Neural cell (in vitro differentiated cells): Measurements from ENCODE around the gene OBI1. TPM values are rescaled to one million over a fixed set of nuclear protein-coding genes. Genes with fewer than 3 reads are reported as not detected.

Experiments used
- H2AFZ ChIP-seq: fragments of 200-600, 300-800 bp; sonication (generic), shearing (Covaris generic); 2 replicates; pipeline ENCODE4 v1.6.0; 2014; ENCODE audit warnings: low read depth, mild to moderate bottlenecking, antibody characterized with exemption, low read length, moderate library complexity
- H3F3A ChIP-seq: fragments of 200-600 bp; shearing (Covaris generic); 2 replicates; pipeline ENCODE4 v1.6.1; 2016; ENCODE audit warnings: mild to moderate bottlenecking, moderate library complexity, mixed read lengths, antibody characterized with exemption, low read length; ENCODE audit not compliant: insufficient read depth, poor library complexity, severe bottlenecking
- H3K27ac ChIP-seq: fragments of 200-600, 300-800 bp; sonication (generic), shearing (Covaris generic); 2 replicates; pipeline ENCODE4 v1.5.1; 2014; ENCODE audit warnings: mild to moderate bottlenecking, low read length, moderate library complexity
- H3K27me3 ChIP-seq: fragments of 300-800, 200-600 bp; sonication (generic), shearing (Covaris generic); 2 replicates; pipeline ENCODE4 v1.6.0; 2014; ENCODE audit warnings: mild to moderate bottlenecking, low read depth, low read length, moderate library complexity; ENCODE audit not compliant: insufficient read depth
- H3K36me3 ChIP-seq: fragments of 300-800, 200-600 bp; sonication (generic), shearing (Covaris generic); 2 replicates; pipeline ENCODE4 v1.5.1; 2014; ENCODE audit warnings: mild to moderate bottlenecking, antibody characterized with exemption, low read length, moderate library complexity; ENCODE audit not compliant: insufficient read depth
- H3K4me2 ChIP-seq: fragments of 300-800, 200-600 bp; sonication (generic), shearing (Covaris generic); 2 replicates; pipeline ENCODE4 v1.6.0; 2014; ENCODE audit warnings: mild to moderate bottlenecking, low read length
- H3K4me3 ChIP-seq: fragments of 300-800, 200-600 bp; sonication (generic), shearing (Covaris generic); 2 replicates; pipeline ENCODE4 v1.5.1; 2014; ENCODE audit warnings: mild to moderate bottlenecking, low read length, moderate library complexity
- H3K79me2 ChIP-seq: fragments of 200-600 bp; shearing (Covaris generic); replicated peaks from 2 replicates; pipeline ENCODE4 v1.6.0; 2014; ENCODE audit warnings: mild to moderate bottlenecking, low read length, moderate library complexity; ENCODE audit not compliant: insufficient read depth
- H3K9ac ChIP-seq: fragments of 300-800, 200-600 bp; sonication (generic), shearing (Covaris generic); 2 replicates; pipeline ENCODE4 v1.6.1; 2016; ENCODE audit warnings: mild to moderate bottlenecking, low read length, mixed read lengths
- H3K9me2 ChIP-seq: fragments of 200-600 bp; shearing (Covaris generic); 2 replicates; pipeline ENCODE4 v1.6.1; 2016; ENCODE audit warnings: mild to moderate bottlenecking, low read length, mixed read lengths; ENCODE audit not compliant: insufficient read depth
- H3K9me3 ChIP-seq: fragments of 200-600, 300-800 bp; sonication (generic), shearing (Covaris generic); 2 replicates; pipeline ENCODE4 v1.6.1; 2016; ENCODE audit warnings: mild to moderate bottlenecking, mixed run types, low read length, moderate library complexity, mixed read lengths
- H4K20me1 ChIP-seq: fragments of 200-600 bp; shearing (Covaris generic); 2 replicates; pipeline ENCODE4 v1.6.1; 2016; ENCODE audit warnings: mild to moderate bottlenecking, mixed run types; ENCODE audit not compliant: insufficient read depth
- EP300 ChIP-seq: fragments of 450-650 bp; conservative IDR thresholded peaks from 2 replicates; pipeline ENCODE4 v1.6.1; 2014; ENCODE audit warnings: antibody characterized with exemption, mild to moderate bottlenecking, moderate library complexity; ENCODE audit not compliant: poor library complexity, severe bottlenecking
- EZH2 ChIP-seq: fragments of 200-600, 300-800 bp; shearing (Covaris generic), sonication (generic); IDR thresholded peaks from 2 replicates; pipeline ENCODE4 v1.6.1; 2014; ENCODE audit warnings: antibody characterized with exemption, low read length, borderline replicate concordance, mild to moderate bottlenecking; ENCODE audit not compliant: insufficient read depth, poor library complexity, severe bottlenecking
- MXI1 ChIP-seq: fragments of 450-650 bp; conservative IDR thresholded peaks from 2 replicates; pipeline ENCODE4 v1.6.1; 2014; ENCODE audit warnings: antibody characterized with exemption, mild to moderate bottlenecking; ENCODE audit not compliant: poor library complexity, severe bottlenecking
- POLR2AphosphoS5 ChIP-seq: IDR thresholded peaks from 2 replicates; pipeline ENCODE4 v1.6.1; 2012
- RAD21 ChIP-seq: fragments of 450-650 bp; conservative IDR thresholded peaks from 2 replicates; pipeline ENCODE4 v1.6.1; 2014; ENCODE audit warnings: antibody characterized with exemption, mild to moderate bottlenecking, moderate library complexity
- SMC3 ChIP-seq: fragments of 450-650 bp; conservative IDR thresholded peaks from 2 replicates; pipeline ENCODE4 v1.6.1; 2014; ENCODE audit warnings: antibody characterized with exemption, mild to moderate bottlenecking, moderate library complexity; ENCODE audit not compliant: poor library complexity
- TAF1 ChIP-seq: IDR thresholded peaks from 2 replicates; pipeline ENCODE4 v1.6.1; 2012; ENCODE audit warnings: low read depth
- polyA plus RNA-seq: library from polyadenylated mRNA; depleted of rRNA; stranded (reverse); fragments of >200 nt; gene quantifications from 2 replicates; pipeline ENCODE4 v1.2.3, GENCODE V29; 2014
- TF ChIP-seq, protein P1 (sequence below): IDR thresholded peaks from 2 replicates; pipeline ENCODE4 v1.6.1; 2012; ENCODE audit warnings: borderline replicate concordance
- TF ChIP-seq, protein P2 (sequence below): fragments of 450-650 bp; IDR thresholded peaks from 2 replicates; pipeline ENCODE4 v1.5.1; 2014; ENCODE audit warnings: antibody characterized with exemption, mild to moderate bottlenecking, moderate library complexity; ENCODE audit not compliant: poor library complexity, severe bottlenecking

OBI1 gene
- polyA plus RNA-seq, 1 donor from 2014 or later = 40.1 TPM

DNA sequence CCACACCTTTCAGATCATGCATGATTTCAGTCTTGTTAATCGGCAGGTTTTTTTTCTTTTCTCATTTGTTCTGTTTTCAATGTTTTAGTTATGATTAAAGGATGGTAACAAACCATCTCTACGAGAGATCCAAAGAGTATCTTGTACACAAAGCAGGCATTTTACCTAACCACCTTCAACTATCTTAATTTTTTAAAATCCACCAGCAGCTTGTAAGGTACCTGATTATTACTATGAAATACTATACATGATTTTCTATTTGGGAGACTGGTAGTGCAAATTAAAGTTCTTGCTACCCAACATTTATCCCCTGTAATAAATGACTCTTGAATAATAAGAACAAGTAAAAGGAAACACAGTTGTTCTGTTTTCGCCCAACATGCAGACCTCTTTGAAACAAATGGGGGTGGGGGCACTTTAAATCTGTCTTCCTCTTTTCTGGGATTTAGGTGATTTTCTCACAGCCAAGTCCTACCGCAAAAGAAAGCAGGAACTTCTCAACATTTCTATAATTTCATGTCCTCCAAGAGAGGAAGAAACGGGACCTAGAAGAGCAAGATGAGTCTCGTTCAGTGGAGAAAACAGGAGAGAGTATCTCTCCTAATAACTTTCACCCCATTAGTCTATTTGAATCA lies 59.2 kb downstream of the OBI1 start:
- H3F3A ChIP-seq = no peaks in the 10 kb centered on the region
- no peak overlapping the region for H3K27ac ChIP-seq
- H3K4me2 ChIP-seq = no peak overlapping the region
- H3K27me3 ChIP-seq = peaks cover 96% of the 10 kb centered on the region
- no peaks in the 10 kb centered on the region for H4K20me1 ChIP-seq
- H3K79me2 ChIP-seq = no peaks in the 10 kb centered on the region
- no peaks in the 10 kb centered on the region for H3K36me3 ChIP-seq
- H3K9ac ChIP-seq = no peak overlapping the region
- no peak for TF ChIP-seq MXI1
- TF ChIP-seq TAF1 = no peak
- TF ChIP-seq, protein P1, sequence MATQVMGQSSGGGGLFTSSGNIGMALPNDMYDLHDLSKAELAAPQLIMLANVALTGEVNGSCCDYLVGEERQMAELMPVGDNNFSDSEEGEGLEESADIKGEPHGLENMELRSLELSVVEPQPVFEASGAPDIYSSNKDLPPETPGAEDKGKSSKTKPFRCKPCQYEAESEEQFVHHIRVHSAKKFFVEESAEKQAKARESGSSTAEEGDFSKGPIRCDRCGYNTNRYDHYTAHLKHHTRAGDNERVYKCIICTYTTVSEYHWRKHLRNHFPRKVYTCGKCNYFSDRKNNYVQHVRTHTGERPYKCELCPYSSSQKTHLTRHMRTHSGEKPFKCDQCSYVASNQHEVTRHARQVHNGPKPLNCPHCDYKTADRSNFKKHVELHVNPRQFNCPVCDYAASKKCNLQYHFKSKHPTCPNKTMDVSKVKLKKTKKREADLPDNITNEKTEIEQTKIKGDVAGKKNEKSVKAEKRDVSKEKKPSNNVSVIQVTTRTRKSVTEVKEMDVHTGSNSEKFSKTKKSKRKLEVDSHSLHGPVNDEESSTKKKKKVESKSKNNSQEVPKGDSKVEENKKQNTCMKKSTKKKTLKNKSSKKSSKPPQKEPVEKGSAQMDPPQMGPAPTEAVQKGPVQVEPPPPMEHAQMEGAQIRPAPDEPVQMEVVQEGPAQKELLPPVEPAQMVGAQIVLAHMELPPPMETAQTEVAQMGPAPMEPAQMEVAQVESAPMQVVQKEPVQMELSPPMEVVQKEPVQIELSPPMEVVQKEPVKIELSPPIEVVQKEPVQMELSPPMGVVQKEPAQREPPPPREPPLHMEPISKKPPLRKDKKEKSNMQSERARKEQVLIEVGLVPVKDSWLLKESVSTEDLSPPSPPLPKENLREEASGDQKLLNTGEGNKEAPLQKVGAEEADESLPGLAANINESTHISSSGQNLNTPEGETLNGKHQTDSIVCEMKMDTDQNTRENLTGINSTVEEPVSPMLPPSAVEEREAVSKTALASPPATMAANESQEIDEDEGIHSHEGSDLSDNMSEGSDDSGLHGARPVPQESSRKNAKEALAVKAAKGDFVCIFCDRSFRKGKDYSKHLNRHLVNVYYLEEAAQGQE = no peak
- no peak for TF ChIP-seq SMC3
- no peak for TF ChIP-seq EZH2
- TF ChIP-seq RAD21 = no peak
- TF ChIP-seq POLR2AphosphoS5 = no peak
- TF ChIP-seq, protein P2, sequence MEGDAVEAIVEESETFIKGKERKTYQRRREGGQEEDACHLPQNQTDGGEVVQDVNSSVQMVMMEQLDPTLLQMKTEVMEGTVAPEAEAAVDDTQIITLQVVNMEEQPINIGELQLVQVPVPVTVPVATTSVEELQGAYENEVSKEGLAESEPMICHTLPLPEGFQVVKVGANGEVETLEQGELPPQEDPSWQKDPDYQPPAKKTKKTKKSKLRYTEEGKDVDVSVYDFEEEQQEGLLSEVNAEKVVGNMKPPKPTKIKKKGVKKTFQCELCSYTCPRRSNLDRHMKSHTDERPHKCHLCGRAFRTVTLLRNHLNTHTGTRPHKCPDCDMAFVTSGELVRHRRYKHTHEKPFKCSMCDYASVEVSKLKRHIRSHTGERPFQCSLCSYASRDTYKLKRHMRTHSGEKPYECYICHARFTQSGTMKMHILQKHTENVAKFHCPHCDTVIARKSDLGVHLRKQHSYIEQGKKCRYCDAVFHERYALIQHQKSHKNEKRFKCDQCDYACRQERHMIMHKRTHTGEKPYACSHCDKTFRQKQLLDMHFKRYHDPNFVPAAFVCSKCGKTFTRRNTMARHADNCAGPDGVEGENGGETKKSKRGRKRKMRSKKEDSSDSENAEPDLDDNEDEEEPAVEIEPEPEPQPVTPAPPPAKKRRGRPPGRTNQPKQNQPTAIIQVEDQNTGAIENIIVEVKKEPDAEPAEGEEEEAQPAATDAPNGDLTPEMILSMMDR = no peak
- TF ChIP-seq EP300 = no peak
- H2AFZ ChIP-seq = no peak overlapping the region
- no peaks in the 10 kb centered on the region for H3K9me3 ChIP-seq
- H3K9me2 ChIP-seq = no peaks in the 10 kb centered on the region
- H3K4me3 ChIP-seq = no peak overlapping the region

DNA sequence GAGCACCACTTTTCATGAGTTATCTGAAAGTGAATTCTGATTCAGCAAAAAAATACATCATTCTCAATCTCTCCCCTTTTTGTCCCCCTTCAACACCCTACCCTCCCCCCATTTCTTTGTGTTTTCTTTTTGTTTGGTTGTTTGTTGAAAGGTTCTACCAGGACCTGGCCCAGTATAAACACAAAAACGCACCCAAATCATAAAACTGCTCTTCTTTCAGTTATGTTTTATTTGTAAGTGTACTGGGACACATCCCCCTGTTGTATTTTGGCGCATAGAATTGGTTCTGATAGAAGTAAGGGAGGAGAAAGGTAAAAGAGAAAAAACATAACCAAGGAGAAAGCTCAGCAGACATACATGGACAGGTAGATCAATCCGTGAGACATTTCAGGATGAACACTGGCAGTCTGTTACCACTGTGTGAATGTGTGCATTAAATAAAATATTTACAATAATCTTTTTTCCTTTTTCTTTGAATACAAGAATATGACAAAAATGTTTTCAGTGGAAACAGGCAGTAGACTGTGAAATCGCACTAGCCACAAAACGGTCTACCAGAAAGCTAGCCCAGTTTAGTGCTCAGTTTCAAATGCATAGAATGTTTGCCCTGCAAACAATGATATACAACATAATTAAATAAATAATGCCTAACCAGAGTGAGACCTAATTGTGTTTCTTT lies 59.9 kb downstream of the OBI1 start:
- H3K36me3 ChIP-seq = no peaks in the 10 kb centered on the region
- H3K27ac ChIP-seq = no peak overlapping the region
- TF ChIP-seq POLR2AphosphoS5 = peak; percentile 64
- TF ChIP-seq, protein P2 = no peak
- no peaks in the 10 kb centered on the region for H3K9me3 ChIP-seq
- no peaks in the 10 kb centered on the region for H3F3A ChIP-seq
- H3K27me3 ChIP-seq = peaks cover 96% of the 10 kb centered on the region
- H2AFZ ChIP-seq = no peak overlapping the region
- H4K20me1 ChIP-seq = no peaks in the 10 kb centered on the region
- H3K79me2 ChIP-seq = no peaks in the 10 kb centered on the region
- H3K4me2 ChIP-seq = no peak overlapping the region
- H3K9me2 ChIP-seq = no peaks in the 10 kb centered on the region
- no peak overlapping the region for H3K9ac ChIP-seq
- H3K4me3 ChIP-seq = no peak overlapping the region
